A549 (cell line): Measurements from ENCODE around the gene SYNE2. TPM values are rescaled to one million over a fixed set of nuclear protein-coding genes. Genes with fewer than 3 reads are reported as not detected.

ENCODE experiments used
- ATAC-seq, 2 experiments: fragments of 200-7000 bp in 1 of 2; fragments of >200 bp in 1 of 2; cut with Nextera tagmentation in 1 of 2; cut with Tn5 transposase in 1 of 2; 3 replicates each; pipeline versions ENCODE4 v1.8.0 to v1.9.1; 2018 to 2020; ENCODE audit warnings: mild to moderate bottlenecking in 1 of 2, moderate library complexity in 1 of 2
- CTCF ChIA-PET: fragments of 300-600 bp; sonication (Branson Sonifier 250); formaldehyde crosslinking; extraction: SDS; loops from one replicate; lab custom pipeline; 2021; ENCODE audit warnings: antibody characterized with exemption, inconsistent platforms; lab: Yijun Ruan, JAX
- POLR2A ChIA-PET: fragments of 350-600 bp; formaldehyde crosslinking; extraction: SDS; loops from one replicate; lab custom pipeline; 2021; ENCODE audit warnings: antibody characterized with exemption, inconsistent platforms; lab: Yijun Ruan, JAX
- DNase-seq, 2 experiments: peaks; one replicate each; pipeline versions ENCODE4 v3.0.0 to v3.0.0-alpha.2; 2011 to 2016; ENCODE audit warnings: low read depth in 1 of 2, low spot score in 1 of 2
- FAIRE-seq: peaks from 2 replicates; lab custom pipeline; 2011; peaks lifted over from hg19 to GRCh38; lab: Jason Lieb, UNC
- H3K27ac ChIP-seq, 2 experiments: fragments of >200 bp; sonication (Bioruptor Twin); formaldehyde crosslinking; 3 replicates each; pipeline ENCODE4 v1.5.1; 2016 to 2017
- H3K4me1 ChIP-seq: fragments of >200 bp; sonication (Bioruptor Twin); formaldehyde crosslinking; 3 replicates; pipeline ENCODE4 v1.6.1; 2016
- H3K4me2 ChIP-seq: fragments of >200 bp; sonication (Bioruptor Twin); formaldehyde crosslinking; 3 replicates; pipeline ENCODE4 v1.6.1; 2016
- H3K4me3 ChIP-seq: fragments of >200 bp; sonication (Bioruptor Twin); formaldehyde crosslinking; 3 replicates; pipeline ENCODE4 v1.5.1; 2016
- H3K9me3 ChIP-seq: fragments of >200 bp; sonication (Bioruptor Twin); formaldehyde crosslinking; 3 replicates; pipeline ENCODE4 v1.6.1; 2016
- BCL3 ChIP-seq: fragments of >200 bp; sonication (Bioruptor Twin); formaldehyde crosslinking; IDR thresholded peaks from 3 replicates; pipeline ENCODE4 v1.6.1; 2016
- CEBPB ChIP-seq, 2 experiments: fragments of >200 bp in 1 of 2; sonication (Bioruptor Twin) in 1 of 2; formaldehyde crosslinking in 1 of 2; IDR thresholded peaks; 2 replicates each; pipeline ENCODE4 v1.6.1; 2012 to 2016
- CHD4 ChIP-seq: fragments of 200-600 bp; sonication (generic); IDR thresholded peaks from 2 replicates; pipeline ENCODE4 v1.6.1; 2016; ENCODE audit warnings: antibody characterized with exemption, mild to moderate bottlenecking, borderline replicate concordance
- EHF ChIP-seq: fragments of 250-450 bp; sonication (Bioruptor Pico); IDR thresholded peaks from 2 replicates; pipeline ENCODE4 v1.5.0; 2020; ENCODE audit warnings: mild to moderate bottlenecking
- EP300 ChIP-seq, 2 experiments: fragments of >200 bp; sonication (Bioruptor Twin); formaldehyde crosslinking; IDR thresholded peaks; 2 replicates in 1 of 2; 3 replicates in 1 of 2; pipeline ENCODE4 v1.6.1; 2016 to 2017
- FOSB ChIP-seq: fragments of 250-450 bp; sonication (Bioruptor Pico); IDR thresholded peaks from 2 replicates; pipeline ENCODE4 v1.5.0; 2020; ENCODE audit warnings: mild to moderate bottlenecking, moderate library complexity
- FOSL2 ChIP-seq, 2 experiments: fragments of 450-650 bp in 1 of 2; fragments of >200 bp in 1 of 2; sonication (Bioruptor Twin) in 1 of 2; formaldehyde crosslinking; IDR thresholded peaks; 2 replicates each; pipeline versions ENCODE4 v1.5.0 to v1.6.1; 2016 to 2020; ENCODE audit warnings: mild to moderate bottlenecking in 1 of 2, moderate library complexity in 1 of 2
- GATA3 ChIP-seq: IDR thresholded peaks from 2 replicates; pipeline ENCODE4 v1.6.1; 2012; ENCODE audit warnings: borderline replicate concordance
- HES2 ChIP-seq: fragments of >200 bp; sonication (Bioruptor Twin); formaldehyde crosslinking; IDR thresholded peaks from 2 replicates; pipeline ENCODE4 v1.6.1; 2016
- HMGXB4 ChIP-seq: fragments of 250-450 bp; sonication (Bioruptor Pico); IDR thresholded peaks from 2 replicates; pipeline ENCODE4 v1.5.0; 2021; ENCODE audit warnings: mild to moderate bottlenecking, moderate library complexity, borderline replicate concordance
- HOXB13 ChIP-seq: fragments of 250-450 bp; sonication (Bioruptor Pico); IDR thresholded peaks from 2 replicates; pipeline ENCODE4 v1.5.0; 2020; ENCODE audit warnings: low read depth, mild to moderate bottlenecking, moderate library complexity
- HOXB5 ChIP-seq: fragments of 250-450 bp; sonication (Bioruptor Pico); IDR thresholded peaks from 2 replicates; pipeline ENCODE4 v1.5.0; 2020; ENCODE audit warnings: mild to moderate bottlenecking, moderate library complexity
- JUN ChIP-seq, 2 experiments: fragments of >200 bp; sonication (Bioruptor Twin); formaldehyde crosslinking; IDR thresholded peaks; 2 replicates in 1 of 2; 3 replicates in 1 of 2; pipeline ENCODE4 v1.6.1; 2016 to 2017
- JUNB ChIP-seq: fragments of >200 bp; sonication (Bioruptor Twin); formaldehyde crosslinking; IDR thresholded peaks from 2 replicates; pipeline ENCODE4 v1.6.1; 2016
- KDM1A ChIP-seq: fragments of 200-600 bp; sonication (generic); IDR thresholded peaks from 2 replicates; pipeline ENCODE4 v1.6.1; 2016; ENCODE audit warnings: low read depth, mild to moderate bottlenecking
- MAX ChIP-seq: IDR thresholded peaks from 2 replicates; pipeline ENCODE4 v1.6.1; 2012
- NFE2L2 ChIP-seq: fragments of 150-350 bp; conservative IDR thresholded peaks from 2 replicates; pipeline ENCODE4 v1.6.1; 2014; ENCODE audit warnings: low read length
- PBX3 ChIP-seq: IDR thresholded peaks from 2 replicates; pipeline ENCODE4 v1.6.1; 2012
- PHF8 ChIP-seq: fragments of 200-600 bp; sonication (generic); IDR thresholded peaks from 2 replicates; pipeline ENCODE4 v1.6.1; 2016; ENCODE audit warnings: low read depth, mild to moderate bottlenecking, antibody characterized with exemption, moderate library complexity, borderline replicate concordance
- POLR2A ChIP-seq: IDR thresholded peaks from 2 replicates; pipeline ENCODE4 v1.6.1; 2012; ENCODE audit warnings: mild to moderate bottlenecking, low read length
- REST ChIP-seq: fragments of 200-600 bp; sonication (generic); IDR thresholded peaks from 2 replicates; pipeline ENCODE4 v1.6.1; 2016; ENCODE audit warnings: antibody characterized with exemption, mild to moderate bottlenecking, moderate library complexity
- ZC3H11A ChIP-seq: fragments of 450-650 bp; IDR thresholded peaks from 2 replicates; pipeline ENCODE4 v1.6.1; 2014; ENCODE audit warnings: antibody characterized with exemption, mild to moderate bottlenecking
- ZNF302 ChIP-seq: fragments of 250-450 bp; sonication (Bioruptor Pico); IDR thresholded peaks from 2 replicates; pipeline ENCODE4 v1.9.0; 2021; ENCODE audit warnings: inconsistent platforms, mild to moderate bottlenecking, moderate library complexity
- polyA plus RNA-seq, 4 experiments: library from polyadenylated mRNA; depleted of rRNA in 3 of 4; stranded (reverse); fragments of >200 nt; fragmentation: RNase III in 1 of 4; extraction: RNeasy Plus Mini Kit Qiagen cat#74134 plus additional on column Dnase treatment in 1 of 4; gene quantifications; 2 replicates in 3 of 4; 3 replicates in 1 of 4; pipeline ENCODE4 v1.2.3, GENCODE V29; 2011 to 2017

Gene SYNE2
- polyA plus RNA-seq, 2 of the 4 experiments (the other 2 are of a cell fraction): 3.4 to 11.3 TPM

- TF ChIP-seq HES2 (no peak), HMGXB4 (CRISPR knock-in tag) (no peak), CEBPB (IDR thresholded peaks at IDR 0.05) (no peak), MAX (no peak), NFE2L2 (no peak), HOXB5 (no peak)
Measured at GRCh38 chr14:64082837-64083236, 230.0 kb downstream of the SYNE2 start (continued).

- no peaks in the 10 kb centered on the region for H3K9me3 ChIP-seq
- no peak for TF ChIP-seq BCL3
- TF ChIP-seq CHD4: no peak
- TF ChIP-seq EP300 (IDR thresholded peaks at IDR 0.05): no peak
- TF ChIP-seq FOSB (CRISPR knock-in tag): no peak
- TF ChIP-seq HOXB13: no peak
- no peak for TF ChIP-seq FOSL2 (IDR thresholded peaks at IDR 0.05)
- TF ChIP-seq FOSL2 (CRISPR knock-in tag; IDR thresholded peaks at IDR 0.05): no peak
- no peak for TF ChIP-seq ZC3H11A
- no peak for TF ChIP-seq POLR2A
- no peak for TF ChIP-seq REST
- TF ChIP-seq EHF (CRISPR knock-in tag): no peak
- no peak for TF ChIP-seq PBX3
- TF ChIP-seq PHF8: no peak
- TF ChIP-seq GATA3: no peak
- TF ChIP-seq ZNF302 (CRISPR knock-in tag): no peak
- no peak for TF ChIP-seq JUNB
- TF ChIP-seq JUN (IDR thresholded peaks at IDR 0.05): no peak
- TF ChIP-seq HES2: no peak
- TF ChIP-seq KDM1A: no peak
- no peak for TF ChIP-seq NFE2L2
- ATAC-seq: no peak
- no peak for DNase-seq
- ChIA-PET CTCF (no interaction called here), POLR2A (no interaction called here)
- no peak overlapping the region for H3K27ac ChIP-seq
- H3K4me1 ChIP-seq: peaks cover 6% of the 10 kb centered on the region; the same call in 1 of the 3 replicates
- no peak for FAIRE-seq
- H3K4me2 ChIP-seq: no peak overlapping the region
- no peak overlapping the region for H3K4me3 ChIP-seq
Measured at GRCh38 chr14:64088647-64088964, 235.8 kb downstream of the SYNE2 start.
